D721Med (cell line): Measurements from ENCODE around the gene CCDC158.

Experiments used
- DNase-seq: peaks from one replicate; pipeline ENCODE4 v3.0.0; 2011; ENCODE audit warnings: low spot score; ENCODE audit not compliant: insufficient read length
- FAIRE-seq: peaks from 2 replicates; lab custom pipeline; 2011; peaks lifted over from hg19 to GRCh38; lab: Jason Lieb, UNC
- CTCF ChIP-seq: IDR thresholded peaks from 2 replicates; pipeline ENCODE4 v1.5.1; 2012; ENCODE audit warnings: mild to moderate bottlenecking, control low read depth; ENCODE audit not compliant: insufficient read depth; ENCODE audit errors: missing control alignments

CCDC158 gene

GRCh38 chr4:76339364-76339763 lies 81.6 kb downstream of the CCDC158 start:
- DNase-seq (no peak), FAIRE-seq (no peak)
- TF ChIP-seq CTCF = no peak

GRCh38 chr4:76334885-76335284 lies 86.1 kb downstream of the CCDC158 start:
- FAIRE-seq (no peak), DNase-seq (no peak)
- TF ChIP-seq CTCF = no peak

GRCh38 chr4:76326515-76326914 lies 94.4 kb downstream of the CCDC158 start:
- FAIRE-seq (no peak), DNase-seq (no peak)
- TF ChIP-seq CTCF = no peak

- FAIRE-seq (no peak), DNase-seq (no peak)
- TF ChIP-seq CTCF = no peak
These were observed 95.9 kb downstream of the CCDC158 start for GRCh38 chr4:76325072-76325471.

GRCh38 chr4:76322236-76322635 lies 98.7 kb downstream of the CCDC158 start:
- DNase-seq = no peak
- no peak for FAIRE-seq
- TF ChIP-seq CTCF = no peak

- TF ChIP-seq CTCF = no peak
- FAIRE-seq = no peak
- no peak for DNase-seq
These were observed 104.8 kb downstream of the CCDC158 start for GRCh38 chr4:76316131-76316530.

- DNase-seq (no peak), FAIRE-seq (no peak)
- no peak for TF ChIP-seq CTCF
These were observed 105.5 kb downstream of the CCDC158 start for GRCh38 chr4:76315267-76315918.
